ENCODE results near the gene ACOX3.

ACOX3 gene

GRCh38 chr4:8385611-8386010, 54.9 kb downstream of the ACOX3 start:
- ChIA-PET CTCF (interaction anchor here (1.2 kb wide), 1 partner anchor 25 kb away, joined by 3 read pairs; no protein-coding TSS in a partner anchor), POLR2A (no interaction called here)
- Histone ChIP-seq H3K4me1 (ENCODE audit: control extremely low read depth in 1 of 4, control insufficient read depth in 4 of 4, insufficient read depth in 4 of 4, low read length in 3 of 4) (no peaks in the 10 kb centered on the region), H3K4me3 (ENCODE audit: control insufficient read depth in 1 of 7, extremely low read depth in 1 of 7, insufficient read depth in 4 of 7, low read depth in 2 of 7, low read length in 6 of 7) (no peak overlapping the region), H3K9me3 (ENCODE audit: control extremely low read depth in 1 of 5, control insufficient read depth in 4 of 5, insufficient read depth in 2 of 5, low read depth in 1 of 5, low read length in 4 of 5) (no peaks in the 10 kb centered on the region), H3K36me3 (ENCODE audit: control insufficient read depth in 4 of 4, insufficient read depth in 4 of 4, low read length in 3 of 4) (peaks cover 2 to 59% (median 23%) of the 10 kb centered on the region in 4 experiments), H3K27me3 (replicated peaks in 2 of 5; ENCODE audit: control insufficient read depth in 4 of 5, insufficient read depth in 5 of 5, low read length in 4 of 5) (no peaks in the 10 kb centered on the region), H3K27ac (ENCODE audit: insufficient read depth in 1 of 2, low read depth in 1 of 2, low read length in 2 of 2, poor library complexity in 1 of 2, severe bottlenecking in 2 of 2) (no peak overlapping the region)
- WGBS (ENCODE audit: insufficient coverage) = 100% methylated on average over 3 of the region's 11 CpGs
- DNase-seq = no peak

- POLR2A ChIA-PET = no interaction called here
- CTCF ChIA-PET = no interaction called here
- no peaks in the 10 kb centered on the region for H3K27me3 ChIP-seq (replicated peaks in 2 of 5; ENCODE audit: control insufficient read depth in 4 of 5, insufficient read depth in 5 of 5, low read length in 4 of 5)
- H3K36me3 ChIP-seq (ENCODE audit: control insufficient read depth in 4 of 4, insufficient read depth in 4 of 4, low read length in 3 of 4) = peaks cover 2 to 59% (median 22%) of the 10 kb centered on the region in 4 experiments
- H3K9me3 ChIP-seq (ENCODE audit: control extremely low read depth in 1 of 5, control insufficient read depth in 4 of 5, insufficient read depth in 2 of 5, low read depth in 1 of 5, low read length in 4 of 5) = no peaks in the 10 kb centered on the region
- no peak overlapping the region for H3K27ac ChIP-seq (ENCODE audit: insufficient read depth in 1 of 2, low read depth in 1 of 2, low read length in 2 of 2, poor library complexity in 1 of 2, severe bottlenecking in 2 of 2)
- DNase-seq = no peak
- no peaks in the 10 kb centered on the region for H3K4me1 ChIP-seq (ENCODE audit: control extremely low read depth in 1 of 4, control insufficient read depth in 4 of 4, insufficient read depth in 4 of 4, low read length in 3 of 4)
- 99% methylated on average over 7 of the region's 9 CpGs for WGBS (ENCODE audit: insufficient coverage)
- H3K4me3 ChIP-seq (ENCODE audit: control insufficient read depth in 1 of 7, extremely low read depth in 1 of 7, insufficient read depth in 4 of 7, low read depth in 2 of 7, low read length in 6 of 7) = no peak overlapping the region
Measured at GRCh38 chr4:8385106-8385505, 55.4 kb downstream of the ACOX3 start.

GRCh38 chr4:8384397-8385060, 56.0 kb downstream of the ACOX3 start:
- CTCF ChIA-PET = no interaction called here
- Histone ChIP-seq H3K4me3 (ENCODE audit: control insufficient read depth in 1 of 7, extremely low read depth in 1 of 7, insufficient read depth in 4 of 7, low read depth in 2 of 7, low read length in 6 of 7) (no peak overlapping the region), H3K9me3 (ENCODE audit: control extremely low read depth in 1 of 5, control insufficient read depth in 4 of 5, insufficient read depth in 2 of 5, low read depth in 1 of 5, low read length in 4 of 5) (no peaks in the 10 kb centered on the region), H3K27me3 (replicated peaks in 2 of 5; ENCODE audit: control insufficient read depth in 4 of 5, insufficient read depth in 5 of 5, low read length in 4 of 5) (no peaks in the 10 kb centered on the region), H3K4me1 (ENCODE audit: control extremely low read depth in 1 of 4, control insufficient read depth in 4 of 4, insufficient read depth in 4 of 4, low read length in 3 of 4) (no peaks in the 10 kb centered on the region), H3K36me3 (ENCODE audit: control insufficient read depth in 4 of 4, insufficient read depth in 4 of 4, low read length in 3 of 4) (peaks cover 2 to 59% (median 22%) of the 10 kb centered on the region in 4 experiments), H3K27ac (ENCODE audit: insufficient read depth in 1 of 2, low read depth in 1 of 2, low read length in 2 of 2, poor library complexity in 1 of 2, severe bottlenecking in 2 of 2) (no peak overlapping the region)
- POLR2A ChIA-PET = no interaction called here
- DNase-seq = no peak
- 98% methylated on average over 20 of the region's 26 CpGs for WGBS (ENCODE audit: insufficient coverage)

GRCh38 chr4:8383451-8384160, 56.9 kb downstream of the ACOX3 start:
- WGBS (ENCODE audit: insufficient coverage) = 95% methylated on average over 19 of the region's 19 CpGs
- H3K4me1 ChIP-seq (ENCODE audit: control extremely low read depth in 1 of 4, control insufficient read depth in 4 of 4, insufficient read depth in 4 of 4, low read length in 3 of 4) = no peaks in the 10 kb centered on the region
- no peak for DNase-seq
- H3K27me3 ChIP-seq (replicated peaks in 2 of 5; ENCODE audit: control insufficient read depth in 4 of 5, insufficient read depth in 5 of 5, low read length in 4 of 5) = no peaks in the 10 kb centered on the region
- POLR2A ChIA-PET = no interaction called here
- no peak overlapping the region for H3K27ac ChIP-seq (ENCODE audit: insufficient read depth in 1 of 2, low read depth in 1 of 2, low read length in 2 of 2, poor library complexity in 1 of 2, severe bottlenecking in 2 of 2)
- CTCF ChIA-PET = interaction anchor here (0.6 to 1.2 kb wide), 2 partner anchors 9 to 36 kb away, joined by 3 read pairs; no protein-coding TSS in a partner anchor
- H3K9me3 ChIP-seq (ENCODE audit: control extremely low read depth in 1 of 5, control insufficient read depth in 4 of 5, insufficient read depth in 2 of 5, low read depth in 1 of 5, low read length in 4 of 5) = no peaks in the 10 kb centered on the region
- H3K36me3 ChIP-seq (ENCODE audit: control insufficient read depth in 4 of 4, insufficient read depth in 4 of 4, low read length in 3 of 4) = peaks cover 2 to 54% (median 20%) of the 10 kb centered on the region in 4 experiments
- no peak overlapping the region for H3K4me3 ChIP-seq (ENCODE audit: control insufficient read depth in 1 of 7, extremely low read depth in 1 of 7, insufficient read depth in 4 of 7, low read depth in 2 of 7, low read length in 6 of 7)

GRCh38 chr4:8383016-8383415, 57.5 kb downstream of the ACOX3 start:
- H3K27ac ChIP-seq (ENCODE audit: insufficient read depth in 1 of 2, low read depth in 1 of 2, low read length in 2 of 2, poor library complexity in 1 of 2, severe bottlenecking in 2 of 2) = no peak overlapping the region
- peaks cover 2 to 50% (median 17%) of the 10 kb centered on the region in 4 experiments for H3K36me3 ChIP-seq (ENCODE audit: control insufficient read depth in 4 of 4, insufficient read depth in 4 of 4, low read length in 3 of 4)
- WGBS (ENCODE audit: insufficient coverage) = 98% methylated on average over 14 of the region's 14 CpGs
- H3K4me1 ChIP-seq (ENCODE audit: control extremely low read depth in 1 of 4, control insufficient read depth in 4 of 4, insufficient read depth in 4 of 4, low read length in 3 of 4) = no peaks in the 10 kb centered on the region
- DNase-seq = no peak
- H3K9me3 ChIP-seq (ENCODE audit: control extremely low read depth in 1 of 5, control insufficient read depth in 4 of 5, insufficient read depth in 2 of 5, low read depth in 1 of 5, low read length in 4 of 5) = no peaks in the 10 kb centered on the region
- POLR2A ChIA-PET = no interaction called here
- H3K27me3 ChIP-seq (replicated peaks in 2 of 5; ENCODE audit: control insufficient read depth in 4 of 5, insufficient read depth in 5 of 5, low read length in 4 of 5) = no peaks in the 10 kb centered on the region
- CTCF ChIA-PET = interaction anchor here (0.6 to 1.2 kb wide), 2 partner anchors 9 to 35 kb away, joined by 3 read pairs; no protein-coding TSS in a partner anchor
- no peak overlapping the region for H3K4me3 ChIP-seq (ENCODE audit: control insufficient read depth in 1 of 7, extremely low read depth in 1 of 7, insufficient read depth in 4 of 7, low read depth in 2 of 7, low read length in 6 of 7)

GRCh38 chr4:8381814-8382581, 58.5 kb downstream of the ACOX3 start:
- H3K27ac ChIP-seq (ENCODE audit: insufficient read depth in 1 of 2, low read depth in 1 of 2, low read length in 2 of 2, poor library complexity in 1 of 2, severe bottlenecking in 2 of 2) = no peak overlapping the region
- ChIA-PET CTCF (interaction anchor here (2.0 kb wide), 1 partner anchor 153 kb away, joined by 5 read pairs; no protein-coding TSS in a partner anchor), POLR2A (no interaction called here)
- no peaks in the 10 kb centered on the region for H3K9me3 ChIP-seq (ENCODE audit: control extremely low read depth in 1 of 5, control insufficient read depth in 4 of 5, insufficient read depth in 2 of 5, low read depth in 1 of 5, low read length in 4 of 5)
- H3K36me3 ChIP-seq (ENCODE audit: control insufficient read depth in 4 of 4, insufficient read depth in 4 of 4, low read length in 3 of 4) = peaks cover 2 to 40% (median 14%) of the 10 kb centered on the region in 4 experiments
- no peaks in the 10 kb centered on the region for H3K27me3 ChIP-seq (replicated peaks in 2 of 5; ENCODE audit: control insufficient read depth in 4 of 5, insufficient read depth in 5 of 5, low read length in 4 of 5)
- 96% methylated on average over 26 of the region's 28 CpGs for WGBS (ENCODE audit: insufficient coverage)
- H3K4me1 ChIP-seq (ENCODE audit: control extremely low read depth in 1 of 4, control insufficient read depth in 4 of 4, insufficient read depth in 4 of 4, low read length in 3 of 4) = no peaks in the 10 kb centered on the region
- no peak overlapping the region for H3K4me3 ChIP-seq (ENCODE audit: control insufficient read depth in 1 of 7, extremely low read depth in 1 of 7, insufficient read depth in 4 of 7, low read depth in 2 of 7, low read length in 6 of 7)
- DNase-seq = no peak
